Thoracic aorta (tissue), 2 donors: ENCODE measurements around the gene VDAC2. TPM values are rescaled to one million over a fixed set of nuclear protein-coding genes. Genes with fewer than 3 reads are reported as not detected.

Source experiments
- ATAC-seq: fragments of 150-250 bp; one replicate; pipeline ENCODE4 v1.8.0; 2017; ENCODE audit warnings: low read depth; ENCODE audit not compliant: insufficient number of reproducible peaks, low FRiP score
- DNase-seq: peaks from one replicate; pipeline ENCODE4 v3.0.0-alpha.2; 2020; ENCODE audit warnings: low spot score
- H3K27ac ChIP-seq, 2 donors: fragments of 200-600 bp; sonication (generic); 1 replicate in 1 of 2; 2 replicates in 1 of 2; pipeline ENCODE4 v1.5.1; 2016; ENCODE audit warnings: mild to moderate bottlenecking in 2 of 2, moderate library complexity in 2 of 2
- H3K27me3 ChIP-seq: fragments of 200-600 bp; sonication (generic); replicated peaks from 2 replicates; pipeline ENCODE4 v1.6.0; 2016; ENCODE audit warnings: mild to moderate bottlenecking; ENCODE audit not compliant: insufficient read depth
- H3K36me3 ChIP-seq: fragments of 200-600 bp; sonication (generic); one replicate; pipeline ENCODE4 v1.5.1; 2016
- H3K4me1 ChIP-seq, 2 donors: fragments of 200-600 bp; sonication (generic); 1 replicate in 1 of 2; 2 replicates in 1 of 2; pipeline versions ENCODE4 v1.5.1 to v1.6.0; 2016; ENCODE audit warnings: low read depth in 2 of 2, mild to moderate bottlenecking in 1 of 2; ENCODE audit not compliant: control insufficient read depth in 1 of 2
- H3K4me3 ChIP-seq: fragments of 200-600 bp; sonication (generic); 2 replicates; pipeline ENCODE4 v1.5.1; 2016; ENCODE audit warnings: mild to moderate bottlenecking
- H3K9me3 ChIP-seq: fragments of 200-600 bp; sonication (generic); 2 replicates; pipeline ENCODE4 v1.5.1; 2016
- total RNA-seq, 2 donors: library from RNA; depleted of rRNA; stranded (reverse); fragments of >200 nt; gene quantifications; one replicate each; pipeline versions ENCODE4 v1.1.0 to v1.2.3, GENCODE V29; 2016
- TF ChIP-seq, protein P1 (sequence below): fragments of 200-600 bp; sonication (generic); IDR thresholded peaks from one replicate; pipeline ENCODE4 v1.5.1; 2019; ENCODE audit warnings: antibody characterized with exemption

The VDAC2 gene
- total RNA-seq, 2 donors from 2014 or later: 93.3 to 98.0 TPM

- H3K27ac ChIP-seq: no peak overlapping the region
- DNase-seq (no peak), ATAC-seq (no peak)
- H3K4me3 ChIP-seq: no peak overlapping the region
- H3K36me3 ChIP-seq: no peaks in the 10 kb centered on the region
- peaks cover 0 to 6% of the 10 kb centered on the region in 2 donors for H3K4me1 ChIP-seq
- TF ChIP-seq, protein P1, sequence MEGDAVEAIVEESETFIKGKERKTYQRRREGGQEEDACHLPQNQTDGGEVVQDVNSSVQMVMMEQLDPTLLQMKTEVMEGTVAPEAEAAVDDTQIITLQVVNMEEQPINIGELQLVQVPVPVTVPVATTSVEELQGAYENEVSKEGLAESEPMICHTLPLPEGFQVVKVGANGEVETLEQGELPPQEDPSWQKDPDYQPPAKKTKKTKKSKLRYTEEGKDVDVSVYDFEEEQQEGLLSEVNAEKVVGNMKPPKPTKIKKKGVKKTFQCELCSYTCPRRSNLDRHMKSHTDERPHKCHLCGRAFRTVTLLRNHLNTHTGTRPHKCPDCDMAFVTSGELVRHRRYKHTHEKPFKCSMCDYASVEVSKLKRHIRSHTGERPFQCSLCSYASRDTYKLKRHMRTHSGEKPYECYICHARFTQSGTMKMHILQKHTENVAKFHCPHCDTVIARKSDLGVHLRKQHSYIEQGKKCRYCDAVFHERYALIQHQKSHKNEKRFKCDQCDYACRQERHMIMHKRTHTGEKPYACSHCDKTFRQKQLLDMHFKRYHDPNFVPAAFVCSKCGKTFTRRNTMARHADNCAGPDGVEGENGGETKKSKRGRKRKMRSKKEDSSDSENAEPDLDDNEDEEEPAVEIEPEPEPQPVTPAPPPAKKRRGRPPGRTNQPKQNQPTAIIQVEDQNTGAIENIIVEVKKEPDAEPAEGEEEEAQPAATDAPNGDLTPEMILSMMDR: no peak
- H3K9me3 ChIP-seq: no peaks in the 10 kb centered on the region
- H3K27me3 ChIP-seq: no peaks in the 10 kb centered on the region
Observed at GRCh38 chr10:75269605-75270004, 59.0 kb downstream of the VDAC2 start.

DNA sequence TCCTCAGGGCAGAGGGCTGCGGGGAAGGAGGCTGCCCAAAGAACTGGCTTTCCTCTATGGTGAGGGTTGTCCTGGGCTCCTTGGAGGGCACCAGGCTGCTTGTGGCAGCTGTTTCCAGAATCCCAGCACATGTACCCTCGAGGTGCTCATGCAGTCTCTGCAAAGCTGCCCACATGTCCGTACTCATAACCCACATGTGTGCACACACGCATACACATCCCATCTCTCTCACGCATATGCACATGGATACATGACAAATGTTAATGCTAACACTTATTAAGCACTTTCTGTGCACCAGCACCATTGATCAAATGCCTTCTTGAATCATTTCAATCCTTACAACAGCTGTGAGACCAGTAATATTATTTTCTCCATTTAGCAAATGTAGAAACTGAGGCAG, 61.5 kb downstream of the VDAC2 start:
- DNase-seq: no peak
- peaks cover 0 to 6% of the 10 kb centered on the region in 2 donors for H3K4me1 ChIP-seq
- TF ChIP-seq, protein P1: no peak
- H3K4me3 ChIP-seq: no peak overlapping the region
- no peaks in the 10 kb centered on the region for H3K9me3 ChIP-seq
- H3K36me3 ChIP-seq: no peaks in the 10 kb centered on the region
- no peak for ATAC-seq
- H3K27me3 ChIP-seq: no peaks in the 10 kb centered on the region
- H3K27ac ChIP-seq: no peak overlapping the region

- TF ChIP-seq, protein P1: no peak
- no peaks in the 10 kb centered on the region for H3K27me3 ChIP-seq
- no peak overlapping the region for H3K4me3 ChIP-seq
- DNase-seq: no peak
- H3K4me1 ChIP-seq: peaks cover 0 to 6% of the 10 kb centered on the region in 2 donors
- no peak for ATAC-seq
- no peak overlapping the region for H3K27ac ChIP-seq
- H3K36me3 ChIP-seq: no peaks in the 10 kb centered on the region
- H3K9me3 ChIP-seq: no peaks in the 10 kb centered on the region
Observed at GRCh38 chr10:75272896-75273295, 62.3 kb downstream of the VDAC2 start.

DNA sequence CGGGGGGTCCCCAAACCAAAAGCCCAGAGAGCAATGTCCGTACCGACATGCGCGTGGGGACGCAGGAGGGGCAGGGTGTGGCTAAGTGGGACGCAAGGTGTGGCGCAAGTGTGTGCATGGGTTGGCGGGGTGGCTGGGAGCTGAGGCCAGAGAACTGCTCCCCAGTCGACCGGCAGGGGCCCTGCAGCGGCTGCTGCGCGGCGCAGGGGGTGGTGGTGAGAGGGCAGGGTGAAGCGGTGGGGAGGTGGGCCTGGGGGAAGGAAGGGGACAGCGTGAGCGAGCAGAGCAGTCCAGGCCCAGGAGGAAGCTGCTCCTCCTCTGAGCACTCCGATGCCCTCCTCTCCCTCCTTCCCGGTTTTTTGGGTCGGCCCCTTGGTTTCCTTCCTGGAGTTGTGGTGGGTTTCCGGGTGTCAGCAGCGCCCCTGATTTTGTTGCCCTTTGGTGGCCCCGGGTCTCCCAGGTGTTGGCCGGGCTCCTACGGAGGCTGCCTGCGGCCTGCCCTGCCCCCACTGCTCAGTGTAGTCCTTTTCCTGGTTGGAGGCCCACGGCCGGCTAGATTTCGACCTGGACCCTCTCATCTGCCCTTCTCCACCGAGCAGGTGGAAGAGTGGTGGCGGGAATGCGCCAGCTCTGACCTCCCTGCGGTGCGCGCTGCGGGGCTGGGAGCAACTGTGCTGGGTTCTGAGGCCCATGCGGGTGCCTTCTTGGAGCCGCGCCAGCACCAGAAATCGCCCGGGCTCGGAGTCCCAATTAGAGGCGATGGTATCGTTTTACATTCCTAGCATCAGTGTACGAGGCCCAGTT, 65.7 kb downstream of the VDAC2 start:
- DNase-seq: no peak

GRCh38 chr10:75280236-75280635, 69.6 kb downstream of the VDAC2 start:
- Histone ChIP-seq H3K27me3 (no peaks in the 10 kb centered on the region), H3K4me1 (peaks cover 0 to 11% of the 10 kb centered on the region in 2 donors), H3K4me3 (no peak overlapping the region), H3K36me3 (no peaks in the 10 kb centered on the region), H3K9me3 (no peaks in the 10 kb centered on the region), H3K27ac (no peak overlapping the region)
- TF ChIP-seq, protein P1: no peak
- no peak for DNase-seq
- ATAC-seq: no peak

More for the DNA sequence above, 65.7 kb downstream of the VDAC2 start:
- ATAC-seq: no peak
- H3K4me3 ChIP-seq: peak overlapping the region; percentile 33
- TF ChIP-seq, protein P1: no peak
- peaks cover 0 to 6% of the 10 kb centered on the region in 2 donors for H3K4me1 ChIP-seq
- no peaks in the 10 kb centered on the region for H3K36me3 ChIP-seq
- no peaks in the 10 kb centered on the region for H3K27me3 ChIP-seq
- no peak overlapping the region for H3K27ac ChIP-seq
- no peaks in the 10 kb centered on the region for H3K9me3 ChIP-seq

Other genes with a start within 250 kb of the VDAC2 start
- 10 to 100 TPM; 22.7 to 51.5 TPM for gene SAMD8, start 99.1 kb upstream of the VDAC2 start, total RNA-seq
- gene COMTD1, start 25.2 kb downstream of the VDAC2 start, total RNA-seq: 10 to 100 TPM; 19.0 to 35.6 TPM
- 10 to 100 TPM; 28.8 to 42.3 TPM for gene ZNF503, start 191.0 kb downstream of the VDAC2 start, total RNA-seq
- 10 to 100 TPM in 1 of 2 donors, 1 to 10 TPM in 1; 8.3 to 36.6 TPM for gene LRMDA, start 220.8 kb downstream of the VDAC2 start, total RNA-seq